ENCODE results near the gene DSPP.

Gene DSPP

DNA sequence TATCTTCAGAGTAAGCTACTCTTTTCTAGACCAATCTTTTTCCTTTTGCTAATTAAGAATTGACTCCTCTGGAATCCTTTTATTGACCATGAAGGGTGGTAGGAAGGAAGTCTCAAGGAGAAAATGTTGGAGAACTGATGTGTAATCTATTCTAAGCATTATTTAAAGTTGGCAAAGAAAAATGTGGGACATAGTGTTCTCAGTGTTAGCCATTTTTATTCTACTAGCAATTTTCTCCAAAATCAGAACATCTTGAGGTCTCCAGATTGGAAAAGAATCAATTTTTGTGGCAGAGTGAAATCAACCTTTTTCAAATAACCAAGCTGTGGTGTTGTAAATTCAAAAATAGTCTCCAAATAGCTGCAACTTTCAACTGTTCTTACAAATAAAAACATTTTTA lies 23.3 kb downstream of the DSPP start:
- no peak for DNase-seq (ENCODE audit: low read depth in 3 of 3)

DNA sequence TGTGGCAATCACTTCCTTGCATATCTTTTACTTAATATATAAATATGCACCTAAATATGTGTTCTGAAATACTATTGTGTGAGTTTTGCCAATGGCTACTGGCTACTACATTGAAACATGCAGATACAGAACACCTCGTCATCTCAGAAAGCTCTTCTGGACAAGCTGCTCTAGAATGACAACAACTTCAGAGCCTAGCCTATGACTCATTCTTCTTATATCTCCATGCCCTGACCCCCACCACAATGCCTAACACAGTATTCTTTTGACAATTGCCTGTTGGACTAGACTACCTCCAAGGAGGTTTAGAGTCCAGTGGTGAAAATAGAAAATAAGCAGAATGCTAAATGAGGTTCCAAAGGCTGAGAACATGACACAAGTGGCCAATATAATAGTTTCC lies 24.1 kb downstream of the DSPP start:
- DNase-seq (ENCODE audit: low read depth in 3 of 3): no peak

DNA sequence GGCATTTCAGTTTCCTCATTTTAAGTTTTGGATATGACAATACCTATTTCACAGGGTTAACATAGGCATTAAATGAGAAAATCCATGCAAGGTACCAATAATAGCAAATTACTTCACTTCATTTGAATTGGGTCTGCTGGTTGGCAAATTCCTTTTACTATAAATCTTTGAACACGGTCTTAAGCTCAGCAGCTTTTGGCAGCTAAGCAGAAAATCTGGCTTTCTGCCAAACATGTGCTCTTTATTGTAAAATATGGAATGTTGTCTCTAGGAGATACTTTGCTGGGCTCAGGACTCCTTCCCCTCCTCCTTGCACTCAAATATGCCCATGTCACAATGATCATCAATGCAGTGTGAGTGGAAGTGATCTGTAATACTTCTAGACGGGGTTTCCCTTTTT lies 24.9 kb downstream of the DSPP start:
- DNase-seq (ENCODE audit: low read depth in 3 of 3): no peak

DNA sequence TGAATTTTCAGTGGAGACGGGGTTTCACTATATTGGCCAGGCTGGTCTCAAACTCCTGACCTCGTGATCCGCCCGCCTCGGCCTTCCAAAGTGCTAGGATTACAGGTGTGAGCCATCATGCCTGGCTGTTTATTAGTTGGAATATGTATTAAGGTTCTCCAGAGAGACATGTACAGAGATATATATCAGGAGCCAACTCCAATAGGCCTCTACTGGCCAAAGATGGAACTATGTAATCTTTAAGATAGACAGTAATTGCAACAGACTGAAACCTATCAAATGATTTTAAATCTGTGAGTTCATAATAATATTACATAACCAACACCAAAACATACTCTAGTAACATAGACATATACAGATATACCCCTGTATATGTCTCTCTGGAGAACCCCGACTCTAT lies 36.0 kb downstream of the DSPP start:
- DNase-seq (ENCODE audit: low read depth in 3 of 3): no peak

DNA sequence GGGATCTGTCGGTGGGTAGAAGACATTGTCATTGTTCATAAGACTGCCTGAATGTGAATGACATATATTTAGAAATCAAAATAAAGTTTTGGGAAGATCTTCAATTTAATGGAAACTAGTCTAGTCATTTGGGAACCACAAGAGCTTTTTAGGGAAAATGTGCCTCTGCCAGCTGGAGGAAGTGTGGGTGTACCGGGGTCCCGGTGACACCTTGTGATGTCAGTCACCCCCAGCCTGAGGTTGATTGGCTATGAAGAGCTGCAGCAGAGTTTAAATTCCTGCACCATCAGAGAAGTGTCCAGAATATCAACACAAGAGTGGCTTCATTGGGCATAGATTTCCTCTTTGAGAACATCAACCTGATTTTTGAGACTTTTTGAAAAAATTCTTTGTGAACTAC lies 41.7 kb downstream of the DSPP start, which contains the start of gene DMP1:
DMP1 (plus strand) TSS at position 301 of the 400 bp plus-strand sequence. CDS start 6,213 bp downstream, outside the sequence.
- DNase-seq (ENCODE audit: low read depth in 3 of 3): no peak

DNA sequence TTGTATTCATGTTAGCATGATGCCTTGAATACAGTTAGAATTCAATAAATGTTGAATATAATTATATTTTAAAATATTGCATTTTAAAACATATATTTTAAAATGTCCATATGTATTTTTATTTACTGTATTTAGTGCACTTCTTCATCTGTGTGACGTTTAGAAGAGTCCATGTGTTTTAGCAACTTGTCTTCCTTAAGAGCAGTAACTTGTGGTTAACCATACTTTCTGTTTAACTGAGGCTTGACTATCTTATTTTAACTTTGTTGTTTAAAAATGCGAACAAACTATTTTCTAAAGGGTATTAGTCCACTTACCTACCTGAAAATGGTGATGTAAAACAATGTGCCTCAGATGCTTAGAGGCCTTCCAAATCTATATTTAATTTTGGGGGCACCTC lies 42.6 kb downstream of the DSPP start:
- DNase-seq (ENCODE audit: low read depth in 3 of 3): no peak

DNA sequence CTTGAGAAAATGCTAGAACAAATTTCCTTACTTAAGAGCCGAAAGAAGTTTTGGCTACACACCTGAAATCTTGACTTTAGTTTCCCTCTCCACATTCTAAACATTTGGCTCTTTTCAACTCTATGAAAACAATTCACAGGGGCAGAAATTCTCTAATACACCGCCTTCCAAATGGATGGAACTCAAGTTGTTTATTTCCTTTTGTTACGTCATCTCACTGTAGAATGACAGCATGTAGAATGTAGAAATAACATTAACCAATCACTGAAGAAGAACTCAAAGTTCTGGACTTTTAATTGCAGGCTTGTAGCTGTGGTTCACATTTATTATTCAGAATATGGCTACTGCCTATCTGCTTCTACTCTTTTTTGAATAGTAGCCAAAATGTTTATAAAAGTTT lies 43.6 kb downstream of the DSPP start:
- no peak for DNase-seq (ENCODE audit: low read depth in 3 of 3)

DNA sequence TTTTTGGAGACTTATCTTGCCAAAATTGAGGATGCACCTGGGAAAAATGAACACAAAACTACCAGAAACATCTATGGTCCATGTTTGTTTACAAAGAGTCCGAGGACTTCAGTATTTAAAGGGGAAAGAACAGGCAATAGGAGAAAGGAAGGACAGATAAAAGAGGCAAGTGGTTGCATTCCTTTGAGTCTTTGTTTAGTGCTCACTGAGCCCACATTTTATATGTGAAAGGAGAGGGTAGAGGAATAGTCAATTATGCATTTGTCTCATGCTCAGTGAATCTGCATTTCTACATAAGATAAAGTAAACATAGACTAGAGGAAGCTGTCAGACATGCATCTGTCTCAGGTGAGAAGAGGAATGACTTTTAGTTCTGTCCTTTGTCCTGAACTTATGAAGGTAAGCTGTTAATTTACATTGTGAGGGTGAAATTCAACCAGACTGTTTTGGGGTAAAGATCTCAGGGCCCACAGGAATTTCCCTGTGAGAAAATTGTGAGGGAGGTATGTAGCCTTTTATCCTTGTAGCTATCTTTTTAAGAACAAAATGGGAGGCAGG lies 46.2 kb downstream of the DSPP start:
- DNase-seq (ENCODE audit: low read depth in 3 of 3): no peak

DNA sequence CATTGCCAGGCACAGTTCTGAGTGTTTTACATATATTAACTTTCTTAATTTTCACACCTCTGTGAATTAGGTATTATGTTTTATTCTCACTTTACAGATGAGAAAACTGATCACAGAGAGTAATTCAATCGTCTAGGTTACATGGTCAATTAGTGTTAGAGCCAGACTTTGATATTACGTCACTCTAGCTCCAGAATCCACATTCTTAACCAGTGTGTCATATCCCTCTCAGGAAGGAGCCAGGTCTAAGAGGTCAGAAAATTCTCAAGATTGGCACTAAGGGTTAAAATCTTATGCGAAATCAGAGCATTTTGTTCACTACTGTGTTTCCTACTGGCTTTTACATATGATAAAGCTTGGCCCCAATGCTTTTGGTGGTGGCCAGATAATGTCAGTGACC lies 49.2 kb downstream of the DSPP start:
- DNase-seq (ENCODE audit: low read depth in 3 of 3): no peak

DNA sequence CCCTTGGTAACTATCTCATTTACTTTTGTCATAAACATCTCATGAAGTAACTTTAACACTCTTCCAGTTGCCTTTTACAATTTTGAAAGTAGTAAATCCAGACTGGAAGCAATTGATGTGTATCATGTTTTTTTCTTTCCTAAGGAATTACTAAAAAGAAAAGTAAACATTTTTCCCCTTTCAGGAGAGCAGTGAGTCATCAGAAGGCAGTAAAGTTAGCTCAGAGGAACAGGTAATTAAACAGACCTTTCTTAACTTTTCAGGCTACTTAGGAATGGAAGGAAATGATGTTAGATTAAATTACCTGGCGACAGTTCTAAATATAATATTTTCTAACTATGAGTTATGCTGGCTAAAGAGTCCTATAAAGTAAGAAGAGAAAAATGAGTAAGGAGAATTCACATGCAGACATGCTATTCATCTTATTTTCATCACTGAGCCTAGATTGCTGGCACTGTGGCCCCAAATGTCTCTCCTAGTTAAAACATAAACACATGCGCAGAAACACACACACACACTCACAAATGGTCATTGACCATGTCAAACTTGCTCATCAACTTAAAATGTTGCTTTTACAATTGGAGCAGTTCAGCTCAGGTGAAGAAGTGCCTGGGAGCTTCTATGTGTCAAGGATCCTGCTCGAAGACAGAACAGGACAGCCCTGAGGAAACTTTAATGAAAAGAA lies 51.1 kb downstream of the DSPP start:
- no peak for DNase-seq (ENCODE audit: low read depth in 3 of 3)

DNA sequence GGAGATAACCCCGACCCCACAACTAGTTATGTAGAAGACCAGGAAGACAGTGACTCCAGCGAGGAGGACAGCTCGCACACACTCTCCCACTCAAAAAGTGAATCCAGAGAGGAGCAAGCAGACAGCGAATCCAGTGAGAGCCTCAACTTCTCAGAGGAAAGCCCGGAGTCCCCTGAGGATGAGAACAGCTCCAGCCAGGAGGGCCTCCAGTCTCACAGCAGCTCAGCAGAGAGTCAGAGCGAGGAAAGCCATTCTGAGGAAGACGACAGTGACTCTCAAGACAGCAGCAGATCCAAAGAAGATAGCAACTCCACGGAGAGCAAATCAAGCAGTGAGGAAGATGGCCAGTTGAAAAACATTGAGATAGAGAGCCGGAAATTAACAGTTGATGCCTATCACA lies 54.5 kb downstream of the DSPP start:
- no peak for DNase-seq (ENCODE audit: low read depth in 3 of 3)
